ENCODE data around the gene CEMIP. TPM values are rescaled to one million over a fixed set of nuclear protein-coding genes. Genes with fewer than 3 reads are reported as not detected.

CEMIP gene
- total and polyA plus RNA-seq, 2 of the 13 experiments (the other 11 are each of a cell fraction or from before 2014, with no cell fraction given): 4.3 to 28.5 TPM

- TF ChIP-seq ZBTB44 (CRISPR knock-in tag; IDR thresholded peaks at IDR 0.05) (no peak), DPF2 (CRISPR knock-in tag; IDR thresholded peaks at IDR 0.05; ENCODE audit: borderline replicate concordance, low read depth) (peak; percentile 47), ZNF629 (CRISPR knock-in tag; conservative IDR thresholded peaks at IDR 0.05) (peak; percentile 21; the same call in 1 of the 2 replicates), ZNF558 (CRISPR knock-in tag; IDR thresholded peaks at IDR 0.05; ENCODE audit: borderline replicate concordance) (no peak), ZBTB38 (CRISPR knock-in tag; IDR thresholded peaks at IDR 0.05) (no peak), HNRNPK (IDR thresholded peaks at IDR 0.05; ENCODE audit: low read depth, low read length, poor library complexity, severe bottlenecking) (no peak), KDM1A (CRISPR knock-in tag; IDR thresholded peaks at IDR 0.05) (peak; percentile 50; the same call in 1 of the 2 replicates), ZFP36 (IDR thresholded peaks at IDR 0.05; ENCODE audit: borderline replicate concordance, low read depth, low read length, partially characterized antibody) (peak; percentile 55), ELF1 (CRISPR knock-in tag; IDR thresholded peaks at IDR 0.05) (peak; percentile 57), SNAPC2 (CRISPR knock-in tag; IDR thresholded peaks at IDR 0.05) (peak; percentile 73; the same call in 1 of the 2 replicates), ZNF816 (CRISPR knock-in tag; IDR thresholded peaks at IDR 0.05; ENCODE audit: borderline replicate concordance) (no peak), PPARG (CRISPR knock-in tag; conservative IDR thresholded peaks at IDR 0.05) (peak; percentile 76), NCOR1 (IDR thresholded peaks at IDR 0.05; ENCODE audit: borderline replicate concordance, low read length) (peak; percentile 54), HMGXB4 (CRISPR knock-in tag; IDR thresholded peaks at IDR 0.05; ENCODE audit: borderline replicate concordance in 1 of 2, low read depth in 1 of 2) (peak; percentile 12 to 20; a peak in 2 of 4 replicates), AHDC1 (CRISPR knock-in tag; IDR thresholded peaks at IDR 0.05; ENCODE audit: borderline replicate concordance) (peak; percentile 73; the same call in 1 of the 2 replicates), THRA (CRISPR knock-in tag; IDR thresholded peaks at IDR 0.05; ENCODE audit: borderline replicate concordance) (peak; percentile 76), ZNF619 (CRISPR knock-in tag; IDR thresholded peaks at IDR 0.05) (no peak), ZNF367 (CRISPR knock-in tag; IDR thresholded peaks at IDR 0.05; ENCODE audit: borderline replicate concordance) (no peak), NFATC3 (CRISPR knock-in tag; IDR thresholded peaks at IDR 0.05) (no peak)
Measured at GRCh38 chr15:80856809-80857377, 77.7 kb downstream of the CEMIP start (continued).
